Progenitor cell of endocrine pancreas (in vitro differentiated cells): Measurements from ENCODE around the gene IER5. TPM values are rescaled to one million over a fixed set of nuclear protein-coding genes. Genes with fewer than 3 reads are reported as not detected.
A peak's percentile ranks its signal among the peaks of the same experiment; 100 is the strongest.

Experiments used
- DNase-seq: peaks from one replicate; pipeline ENCODE4 v3.0.0; 2021; ENCODE audit warnings: low spot score; ENCODE audit not compliant: unreplicated experiment
- H3K27ac Mint-ChIP-seq: 2 replicates; pipeline ENCODE4 v1.8.0; 2021; ENCODE audit warnings: mild to moderate bottlenecking, moderate library complexity, mixed read lengths
- H3K27me3 Mint-ChIP-seq: 2 replicates; pipeline ENCODE4 v1.8.0; 2021; ENCODE audit warnings: mixed read lengths
- H3K36me3 Mint-ChIP-seq: 2 replicates; pipeline ENCODE4 v1.8.0; 2022; ENCODE audit warnings: mixed read lengths; ENCODE audit not compliant: insufficient read depth
- H3K4me1 Mint-ChIP-seq: 2 replicates; pipeline ENCODE4 v1.8.0; 2021; ENCODE audit warnings: low read depth, mixed read lengths
- H3K4me3 Mint-ChIP-seq: 2 replicates; pipeline ENCODE4 v1.8.0; 2021; ENCODE audit warnings: low read depth, mild to moderate bottlenecking, moderate library complexity, mixed read lengths
- H3K9me3 Mint-ChIP-seq: 2 replicates; pipeline ENCODE4 v1.8.0; 2021; ENCODE audit warnings: low read depth, mixed read lengths
- total RNA-seq: library from RNA; stranded (reverse); gene quantifications from 2 replicates; pipeline ENCODE4 v1.2.1, GENCODE V29; 2021
- TF ChIP-seq, protein P1 (sequence below): fragments of 200-600 bp; sonication (generic); IDR thresholded peaks from one replicate; pipeline ENCODE4 v1.5.0; 2021; ENCODE audit warnings: antibody characterized with exemption, mild to moderate bottlenecking; ENCODE audit not compliant: unreplicated experiment

IER5 gene
- total RNA-seq, 1 donor from 2014 or later: 1.7 TPM

DNA sequence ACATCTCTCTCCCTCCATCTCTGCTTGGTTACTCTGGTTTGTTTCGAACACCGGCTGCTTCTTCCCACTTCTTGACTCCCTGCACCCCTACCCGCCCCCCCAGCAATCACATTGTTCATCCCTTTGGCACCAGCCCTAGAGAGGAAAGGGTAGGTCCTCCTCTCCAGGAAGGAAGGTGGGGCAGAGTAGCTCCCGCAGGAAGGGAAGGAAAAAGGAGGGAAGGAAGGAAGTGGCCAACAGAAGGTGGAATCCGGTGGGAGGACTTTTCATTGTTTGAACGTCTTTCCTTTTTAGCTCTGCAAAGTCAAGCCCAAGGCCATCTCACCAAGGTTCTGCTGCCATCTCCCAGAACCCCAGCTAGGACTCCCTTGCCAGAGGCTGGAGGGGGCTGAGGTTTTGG is 18.0 kb downstream of the IER5 start:
- Mint-ChIP-seq H3K9me3 (no peaks in the 10 kb centered on the region), H3K27ac (no peak overlapping the region), H3K4me1 (peaks cover 28% of the 10 kb centered on the region), H3K4me3 (peak overlapping the region; percentile 80), H3K36me3 (no peaks in the 10 kb centered on the region), H3K27me3 (peaks cover 64% of the 10 kb centered on the region)
- DNase-seq: no peak
- TF ChIP-seq, protein P1, sequence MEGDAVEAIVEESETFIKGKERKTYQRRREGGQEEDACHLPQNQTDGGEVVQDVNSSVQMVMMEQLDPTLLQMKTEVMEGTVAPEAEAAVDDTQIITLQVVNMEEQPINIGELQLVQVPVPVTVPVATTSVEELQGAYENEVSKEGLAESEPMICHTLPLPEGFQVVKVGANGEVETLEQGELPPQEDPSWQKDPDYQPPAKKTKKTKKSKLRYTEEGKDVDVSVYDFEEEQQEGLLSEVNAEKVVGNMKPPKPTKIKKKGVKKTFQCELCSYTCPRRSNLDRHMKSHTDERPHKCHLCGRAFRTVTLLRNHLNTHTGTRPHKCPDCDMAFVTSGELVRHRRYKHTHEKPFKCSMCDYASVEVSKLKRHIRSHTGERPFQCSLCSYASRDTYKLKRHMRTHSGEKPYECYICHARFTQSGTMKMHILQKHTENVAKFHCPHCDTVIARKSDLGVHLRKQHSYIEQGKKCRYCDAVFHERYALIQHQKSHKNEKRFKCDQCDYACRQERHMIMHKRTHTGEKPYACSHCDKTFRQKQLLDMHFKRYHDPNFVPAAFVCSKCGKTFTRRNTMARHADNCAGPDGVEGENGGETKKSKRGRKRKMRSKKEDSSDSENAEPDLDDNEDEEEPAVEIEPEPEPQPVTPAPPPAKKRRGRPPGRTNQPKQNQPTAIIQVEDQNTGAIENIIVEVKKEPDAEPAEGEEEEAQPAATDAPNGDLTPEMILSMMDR: no peak

DNA sequence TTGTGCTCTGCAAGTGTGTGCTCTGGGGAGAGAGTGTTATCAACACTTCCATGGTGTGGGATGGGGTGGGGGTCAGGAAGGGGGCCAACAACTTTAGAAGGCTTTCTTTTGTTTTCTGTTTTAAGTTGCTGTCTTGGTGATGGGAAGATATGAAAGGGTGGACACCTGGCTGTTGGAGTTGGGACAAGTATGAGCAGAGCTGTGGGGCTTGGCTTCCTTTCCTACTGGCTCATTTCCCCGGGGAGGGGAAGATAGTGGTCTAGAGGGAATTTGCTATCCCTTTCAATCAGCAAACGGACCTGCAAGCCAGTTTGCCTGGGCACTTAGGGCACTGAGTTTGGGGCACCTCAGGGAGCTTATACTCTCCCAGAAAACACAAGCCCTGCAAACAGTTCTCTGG is 19.2 kb downstream of the IER5 start:
- TF ChIP-seq, protein P1: no peak
- H3K27me3 Mint-ChIP-seq: peaks cover 69% of the 10 kb centered on the region
- no peak overlapping the region for H3K4me3 Mint-ChIP-seq
- no peak for DNase-seq
- H3K4me1 Mint-ChIP-seq: peaks cover 27% of the 10 kb centered on the region
- H3K27ac Mint-ChIP-seq: no peak overlapping the region
- H3K9me3 Mint-ChIP-seq: no peaks in the 10 kb centered on the region
- no peaks in the 10 kb centered on the region for H3K36me3 Mint-ChIP-seq

DNA sequence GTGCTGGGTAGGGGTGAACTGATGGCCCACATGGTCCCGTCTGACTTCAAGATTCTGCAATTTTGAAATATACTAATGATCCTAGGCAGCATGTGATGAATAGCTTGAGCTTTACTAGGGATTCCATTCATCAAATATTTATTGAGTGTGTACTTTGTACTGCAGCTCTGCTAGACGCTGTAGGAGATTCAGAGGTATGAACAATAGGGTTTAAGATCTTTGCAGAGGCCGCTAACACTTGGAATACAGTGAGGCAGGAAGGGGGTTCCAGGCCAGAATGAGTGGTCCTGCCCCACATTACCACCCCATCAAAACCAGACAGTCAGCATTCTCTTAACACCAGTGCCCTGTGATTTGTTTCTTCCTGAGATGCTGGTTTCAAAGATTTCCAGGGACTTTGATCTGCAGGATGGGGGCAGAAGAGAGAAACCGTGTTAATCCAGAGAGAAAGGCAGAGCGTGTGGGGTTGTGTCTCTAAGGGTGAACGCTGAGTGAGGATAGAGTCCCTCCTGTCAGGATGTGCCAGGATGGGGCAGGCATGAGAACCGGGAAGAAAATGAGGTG is 19.9 kb downstream of the IER5 start:
- TF ChIP-seq, protein P1: no peak
- DNase-seq: no peak
- no peaks in the 10 kb centered on the region for H3K36me3 Mint-ChIP-seq
- no peaks in the 10 kb centered on the region for H3K9me3 Mint-ChIP-seq
- peak overlapping the region; percentile 14 for H3K4me3 Mint-ChIP-seq
- H3K4me1 Mint-ChIP-seq: peaks cover 25% of the 10 kb centered on the region
- H3K27ac Mint-ChIP-seq: no peak overlapping the region
- H3K27me3 Mint-ChIP-seq: peaks cover 64% of the 10 kb centered on the region

DNA sequence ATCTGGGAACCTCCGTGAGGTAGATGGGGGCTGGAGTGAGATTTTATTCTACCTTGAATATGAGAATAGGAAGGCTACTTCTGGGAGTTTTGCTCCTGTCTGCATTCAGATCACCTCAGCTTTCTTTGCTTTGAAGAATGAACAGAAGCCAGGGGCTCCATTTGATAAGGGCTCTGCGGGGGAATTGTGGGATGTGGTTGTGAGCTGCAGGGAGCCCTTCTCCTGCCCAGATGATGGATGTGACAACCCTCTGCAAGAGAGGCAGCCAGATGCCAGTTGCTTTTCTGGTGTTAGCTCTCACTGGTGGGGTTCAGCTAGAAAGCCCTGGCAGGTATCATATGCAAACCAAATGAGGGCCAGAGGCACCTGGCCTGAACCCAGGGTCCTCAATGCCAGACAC is 21.5 kb downstream of the IER5 start:
- TF ChIP-seq, protein P1: no peak
- no peaks in the 10 kb centered on the region for H3K9me3 Mint-ChIP-seq
- H3K36me3 Mint-ChIP-seq: no peaks in the 10 kb centered on the region
- peaks cover 66% of the 10 kb centered on the region for H3K27me3 Mint-ChIP-seq
- no peak overlapping the region for H3K4me3 Mint-ChIP-seq
- H3K4me1 Mint-ChIP-seq: peaks cover 14% of the 10 kb centered on the region
- DNase-seq: no peak
- H3K27ac Mint-ChIP-seq: no peak overlapping the region

DNA sequence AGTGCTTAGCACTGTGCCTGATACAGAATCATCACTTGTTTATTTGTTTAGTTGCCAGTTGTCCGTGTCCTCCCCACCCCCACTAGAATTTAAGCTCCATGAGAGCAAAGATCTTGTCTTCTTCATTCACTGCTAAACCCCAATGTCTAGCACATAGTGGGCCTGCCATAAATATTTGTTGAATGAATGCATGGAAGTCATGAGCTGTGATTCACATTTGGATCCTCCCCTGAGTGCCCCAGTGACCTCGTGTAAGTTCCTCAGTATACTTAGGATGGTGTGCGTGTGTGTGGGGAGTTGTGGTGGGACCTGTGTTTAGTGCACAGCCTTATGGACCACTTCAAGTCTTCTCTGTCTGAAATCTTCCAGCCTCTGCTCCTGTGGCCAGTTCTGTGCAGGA is 23.1 kb downstream of the IER5 start:
- Mint-ChIP-seq H3K4me3 (no peak overlapping the region), H3K9me3 (no peaks in the 10 kb centered on the region), H3K4me1 (peaks cover 13% of the 10 kb centered on the region), H3K36me3 (no peaks in the 10 kb centered on the region), H3K27me3 (peaks cover 60% of the 10 kb centered on the region), H3K27ac (no peak overlapping the region)
- TF ChIP-seq, protein P1: no peak
- DNase-seq: no peak
